Spleen (tissue), 11 donors: ENCODE data around the gene CERCAM. TPM values are rescaled to one million over a fixed set of nuclear protein-coding genes. Genes with fewer than 3 reads are reported as not detected.

ENCODE experiments used
- DNase-seq: peaks from one replicate; pipeline ENCODE4 v3.0.0-alpha.2; 2020
- H3K27ac ChIP-seq, 8 donors: fragments of 200-600 bp; sonication (generic) in 7 of 8; 1 replicate in 4 of 8; 2 replicates in 4 of 8; pipeline versions ENCODE4 v1.5.0 to v1.8.0; 2016 to 2021; ENCODE audit warnings: inconsistent platforms in 4 of 8, mild to moderate bottlenecking in 4 of 8, moderate library complexity in 1 of 8
- H3K27me3 ChIP-seq, 7 donors: fragments of 200-600 bp; sonication (generic) in 6 of 7; replicated peaks in 1 of 7; 1 replicate in 4 of 7; 2 replicates in 3 of 7; pipeline versions ENCODE4 v1.5.0 to v1.8.0; 2016 to 2021; ENCODE audit warnings: inconsistent platforms in 3 of 7, mild to moderate bottlenecking in 1 of 7
- H3K36me3 ChIP-seq, 6 donors: fragments of 200-600 bp; sonication (generic) in 5 of 6; 1 replicate in 4 of 6; 2 replicates in 2 of 6; pipeline versions ENCODE4 v1.5.0 to v1.8.0; 2016 to 2021; ENCODE audit warnings: inconsistent platforms in 2 of 6
- H3K4me1 ChIP-seq, 6 donors: fragments of 200-600 bp; sonication (generic) in 5 of 6; 1 replicate in 3 of 6; 2 replicates in 3 of 6; pipeline versions ENCODE4 v1.5.0 to v1.8.0; 2016 to 2021; ENCODE audit warnings: inconsistent platforms in 3 of 6
- H3K4me3 ChIP-seq, 8 donors: fragments of 200-600 bp; sonication (generic) in 7 of 8; 1 replicate in 4 of 8; 2 replicates in 4 of 8; pipeline versions ENCODE4 v1.5.0 to v1.8.0; 2016 to 2021; ENCODE audit warnings: inconsistent platforms in 4 of 8, mild to moderate bottlenecking in 4 of 8, moderate library complexity in 2 of 8
- H3K9me3 ChIP-seq, 8 donors: fragments of 200-600 bp; sonication (generic) in 7 of 8; 1 replicate in 4 of 8; 2 replicates in 4 of 8; pipeline versions ENCODE4 v1.5.0 to v1.8.0; 2016 to 2021; ENCODE audit warnings: inconsistent platforms in 4 of 8
- CTCF ChIP-seq, 11 experiments: fragments of 200-600 bp in 7 of 11; fragments of 450-650 bp in 4 of 11; sonication (generic) in 4 of 11; IDR thresholded peaks in 8 of 11; conservative IDR thresholded peaks in 3 of 11; 1 replicate in 7 of 11; 2 replicates in 4 of 11; pipeline versions ENCODE4 v1.4.0 to v1.8.0; 2016 to 2021; ENCODE audit warnings: antibody characterized with exemption in 11 of 11, inconsistent platforms in 4 of 11, mild to moderate bottlenecking in 1 of 11
- POLR2A ChIP-seq, 3 donors: fragments of 450-650 bp; IDR thresholded peaks; one replicate each; pipeline ENCODE4 v1.5.1; 2017; ENCODE audit warnings: antibody characterized with exemption in 3 of 3, mild to moderate bottlenecking in 1 of 3
- POLR2AphosphoS5 ChIP-seq, 3 donors: sonication (generic); formaldehyde crosslinking; IDR thresholded peaks; one replicate each; pipeline ENCODE4 v1.5.1; 2017; ENCODE audit warnings: antibody characterized with exemption in 3 of 3
- WGBS, 5 donors: extraction: QIAGEN DNeasy Blood & Tissue Kit in 3 of 5; methylation state at CpG; one replicate each; pipeline versions ENCODE4 v1.1.5 to v1.1.7; 2013 to 2018; 5-methylcytosine and 5-hydroxymethylcytosine counted together
- intact Hi-C: fragments of 100-400 bp; cut with DNase I; formaldehyde crosslinking; loops from one replicate; pipeline ENCODE4 v1.15.0; 2023; ENCODE audit warnings: low total_unique reads
- polyA plus RNA-seq, 3 donors: library from polyadenylated mRNA; stranded (reverse); fragments of 200-250 nt; gene quantifications; one replicate each; pipeline ENCODE4 v1.2.1, GENCODE V29; 2013
- total RNA-seq, 7 donors: library from RNA; depleted of rRNA in 3 of 7; stranded (reverse); fragments of >200 nt in 3 of 7; fragmentation: NEBNext Ultra II Directional in 4 of 7; extraction: Animal tissue kit (Norgen Biotek cat#: 25700) in 4 of 7; gene quantifications; one replicate each; pipeline versions ENCODE4 v1.1.0 to v1.2.1, GENCODE V29; 2016 to 2021
- donor health status: healthy with polysubstance abuse.
- donor health status: DM: no; HTN: no; CAD: no; lungs with moderate emphysema.
- donor health status: DM: no; HTN: no; CAD: no.
- donor health status: Bipolar disorder and iron deficiency.
- donor health status: healthy.
- donor health status: DM: no; HTN: no; CAD: no.
- donor health status: DM: yes; HTN: yes; CAD: no.

The CERCAM gene
- total and polyA plus RNA-seq, 10 donors, result 3.8 to 22.7 (median 8.8) TPM

- peak within 1 kb of the TSS; percentile 74 to 99 (median 92) for H3K4me3 ChIP-seq
- peak; percentile 99 for DNase-seq
- TF ChIP-seq POLR2A (IDR thresholded peaks at IDR 0.05) (peak in 1 of 3 donors; percentile 42), POLR2AphosphoS5 (IDR thresholded peaks at IDR 0.05) (peak; percentile 79 to 90 (median 87)), CTCF (IDR thresholded peaks at IDR 0.05 in 8 of 11, conservative IDR thresholded peaks at IDR 0.05 in 3 of 11) (peak in 1 of 11 experiments; percentile 0)
- H3K27ac ChIP-seq, result peak within 1 kb of the TSS; percentile 82 to 95 (median 93)
- intact Hi-C loops, result no loop called here
- 0 to 1% (median 0%) methylated on average over 25 to 82 of the region's 82 CpGs for WGBS, 5 donors
- no peaks in the 10 kb centered on the region for H3K27me3 ChIP-seq
- peaks cover 0 to 20% (median 15%) of the 10 kb centered on the region in 6 donors for H3K36me3 ChIP-seq
- peaks cover 5 to 24% (median 17%) of the 10 kb centered on the region in 6 donors for H3K4me1 ChIP-seq
- H3K9me3 ChIP-seq, result no peaks in the 10 kb centered on the region
Observed at GRCh38 chr9:128455849-128456612, 35.4 kb downstream of the CERCAM start, which contains the start of gene ODF2. Gene ODF2, plus strand, starts transcription at chr9:128456006. Its CDS starts 86 bp downstream, at chr9:128456092.

GRCh38 chr9:128456613-128457061, 36.0 kb downstream of the CERCAM start:
- intact Hi-C loops, result no loop called here
- H3K4me1 ChIP-seq, result peaks cover 5 to 24% (median 17%) of the 10 kb centered on the region in 6 donors
- WGBS, 5 donors, result 0 to 1% (median 0%) methylated on average over 29 to 48 of the region's 48 CpGs
- H3K9me3 ChIP-seq, result no peaks in the 10 kb centered on the region
- peak; percentile 92 for DNase-seq
- H3K4me3 ChIP-seq, result peak overlapping the region; percentile 74 to 99 (median 92)
- TF ChIP-seq CTCF (IDR thresholded peaks at IDR 0.05 in 8 of 11, conservative IDR thresholded peaks at IDR 0.05 in 3 of 11) (peak in 1 of 11 experiments; percentile 6), POLR2AphosphoS5 (IDR thresholded peaks at IDR 0.05) (peak in 2 of 3 donors; percentile 22 to 30), POLR2A (IDR thresholded peaks at IDR 0.05) (no peak)
- peak overlapping the region; percentile 82 to 95 (median 93) for H3K27ac ChIP-seq
- no peaks in the 10 kb centered on the region for H3K27me3 ChIP-seq
- H3K36me3 ChIP-seq, result peaks cover 0 to 26% (median 21%) of the 10 kb centered on the region in 6 donors

GRCh38 chr9:128457207-128457606, 36.5 kb downstream of the CERCAM start:
- Histone ChIP-seq H3K27ac (peak overlapping the region in 3 of 8 donors; percentile 94 to 95 (median 95)), H3K36me3 (peaks cover 0 to 32% (median 26%) of the 10 kb centered on the region in 6 donors), H3K9me3 (no peaks in the 10 kb centered on the region), H3K27me3 (no peaks in the 10 kb centered on the region), H3K4me1 (peaks cover 5 to 24% (median 17%) of the 10 kb centered on the region in 6 donors), H3K4me3 (peak overlapping the region in 7 of 8 donors; percentile 74 to 99 (median 93))
- 42 to 50% (median 45%) methylated on average over 14 of the region's 14 CpGs for WGBS, 5 donors
- TF ChIP-seq POLR2AphosphoS5 (IDR thresholded peaks at IDR 0.05), result no peak
- TF ChIP-seq CTCF (IDR thresholded peaks at IDR 0.05 in 8 of 11, conservative IDR thresholded peaks at IDR 0.05 in 3 of 11), result no peak
- no peak for TF ChIP-seq POLR2A (IDR thresholded peaks at IDR 0.05)
- intact Hi-C loops, result no loop called here
- DNase-seq, result peak; percentile 76

GRCh38 chr9:128459011-128459410, 38.4 kb downstream of the CERCAM start:
- Histone ChIP-seq H3K36me3 (peaks cover 0 to 50% (median 44%) of the 10 kb centered on the region in 6 donors), H3K27ac (no peak overlapping the region), H3K4me1 (peaks cover 5 to 24% (median 17%) of the 10 kb centered on the region in 6 donors), H3K4me3 (no peak overlapping the region), H3K9me3 (no peaks in the 10 kb centered on the region), H3K27me3 (no peaks in the 10 kb centered on the region)
- DNase-seq, result no peak
- WGBS, 5 donors, result 89 to 99% (median 97%) methylated on average over 3 of the region's 3 CpGs
- no peak for TF ChIP-seq POLR2A (IDR thresholded peaks at IDR 0.05)
- no peak for TF ChIP-seq POLR2AphosphoS5 (IDR thresholded peaks at IDR 0.05)
- TF ChIP-seq CTCF (IDR thresholded peaks at IDR 0.05 in 8 of 11, conservative IDR thresholded peaks at IDR 0.05 in 3 of 11), result no peak
- intact Hi-C loops, result no loop called here
